Panc1 (cell line): Measurements from ENCODE around the gene PRODH2. TPM values are rescaled to one million over a fixed set of nuclear protein-coding genes. Genes with fewer than 3 reads are reported as not detected.

Source experiments
- ATAC-seq: fragments of 200-7000 bp; cut with Tn5 transposase; 2 replicates; pipeline ENCODE4 v1.9.1; 2020; ENCODE audit warnings: mild to moderate bottlenecking, moderate library complexity
- Bru-seq: library from RNA; stranded (reverse); fragments of 400-500 nt; gene quantifications from one replicate; lab custom pipeline; 2021; lab: Mats Ljungman, UMichigan
- BruChase-seq, 2 experiments: library from RNA; stranded (reverse); fragments of 400-500 nt; gene quantifications; one replicate each; lab custom pipeline; 2021; lab: Mats Ljungman, UMichigan
- BruUV-seq: library from RNA; stranded (reverse); fragments of 400-500 nt; replicated peaks from 2 replicates; lab custom pipeline; 2021; lab: Mats Ljungman, UMichigan
- CTCF ChIA-PET: fragments of 300-600 bp; sonication (Branson Sonifier 250); formaldehyde crosslinking; loops from one replicate; lab custom pipeline; 2022; ENCODE audit warnings: antibody characterized with exemption; lab: Charles Lee
- POLR2A ChIA-PET: fragments of 300-600 bp; sonication (Branson Sonifier 250); formaldehyde crosslinking; loops from one replicate; lab custom pipeline; 2022; ENCODE audit warnings: antibody characterized with exemption; lab: Charles Lee
- DNase-seq: peaks from one replicate; pipeline ENCODE4 v3.0.0-alpha.2; 2010; ENCODE audit warnings: low read depth, low spot score
- H3K27ac ChIP-seq: 2 replicates; pipeline ENCODE4 v1.5.1; 2011; ENCODE audit warnings: mild to moderate bottlenecking, low read length, inconsistent platforms
- H3K27me3 ChIP-seq: fragments of 200-500 bp; sonication (Bioruptor generic); 2 replicates; pipeline ENCODE4 v1.6.0; 2014; ENCODE audit warnings: low read length, inconsistent platforms; ENCODE audit not compliant: control insufficient read depth, insufficient read depth
- H3K36me3 ChIP-seq: fragments of 200-500 bp; sonication (Bioruptor generic); 2 replicates; pipeline ENCODE4 v1.5.1; 2014; ENCODE audit warnings: inconsistent platforms, mild to moderate bottlenecking, low read length, moderate library complexity; ENCODE audit not compliant: control insufficient read depth, insufficient read depth
- H3K4me1 ChIP-seq: 2 replicates; pipeline ENCODE4 v1.5.1; 2011; ENCODE audit warnings: inconsistent platforms, mild to moderate bottlenecking, low read length, moderate library complexity; ENCODE audit not compliant: control insufficient read depth, insufficient read depth
- H3K4me3 ChIP-seq, 2 experiments: 2 replicates each; pipeline ENCODE4 v1.5.1; 2011 to 2012; ENCODE audit warnings: low read depth in 2 of 2, low read length in 2 of 2, mild to moderate bottlenecking in 2 of 2, inconsistent platforms in 1 of 2, moderate library complexity in 1 of 2
- H3K9me3 ChIP-seq: fragments of 200-500 bp; sonication (Bioruptor generic); 2 replicates; pipeline ENCODE4 v1.5.1; 2014; ENCODE audit warnings: low read depth, mild to moderate bottlenecking, inconsistent platforms, low read length, moderate library complexity; ENCODE audit not compliant: control insufficient read depth, insufficient read depth
- CTCF ChIP-seq: fragments of 450-650 bp; IDR thresholded peaks from 2 replicates; pipeline ENCODE4 v1.5.1; 2017; ENCODE audit warnings: mild to moderate bottlenecking
- POLR2AphosphoS5 ChIP-seq: IDR thresholded peaks from 2 replicates; pipeline ENCODE4 v1.6.1; 2012; ENCODE audit warnings: mild to moderate bottlenecking, low read depth, low read length, moderate library complexity
- REST ChIP-seq, 2 experiments: IDR thresholded peaks; 2 replicates each; pipeline ENCODE4 v1.6.1; 2011 to 2012; ENCODE audit warnings: low read depth in 2 of 2, control low read depth in 1 of 2, low read length in 1 of 2, mild to moderate bottlenecking in 1 of 2, moderate library complexity in 1 of 2; ENCODE audit not compliant: insufficient read depth in 1 of 2
- SIN3A ChIP-seq: IDR thresholded peaks from 2 replicates; pipeline ENCODE4 v1.6.1; 2012; ENCODE audit warnings: low read depth, mild to moderate bottlenecking, low read length, moderate library complexity, borderline replicate concordance; ENCODE audit not compliant: insufficient read depth
- TCF7L2 ChIP-seq: IDR thresholded peaks from 2 replicates; pipeline ENCODE4 v1.6.1; 2011; ENCODE audit warnings: mild to moderate bottlenecking, low read depth, low read length, inconsistent platforms
- in situ Hi-C: cut with HindIII; loops from 2 replicates; pipeline ENCODE4 v1.10.0; 2016; ENCODE audit warnings: low sequenced_read_pairs, low pct_unique_long_range_greater_than_20kb
- intact Hi-C: fragments of 100-400 bp; cut with micrococcal nuclease; formaldehyde crosslinking; loops from one replicate; pipeline ENCODE4 v1.10.0; 2022; ENCODE audit not compliant: unreplicated experiment
- long read RNA-seq: library from polyadenylated mRNA; unstranded; transcript quantifications from one replicate; pipeline ENCODE4 v2.0.0, GENCODE V29; 2021; ENCODE audit not compliant: unreplicated experiment
- polyA plus RNA-seq: library from polyadenylated mRNA; unstranded; fragments of >200 nt; gene quantifications from one replicate; pipeline ENCODE4 v1.2.1, GENCODE V29; 2012; ENCODE audit warnings: missing spikeins; ENCODE audit not compliant: insufficient read length
- total RNA-seq: library from RNA; stranded (reverse); gene quantifications from one replicate; pipeline ENCODE4 v1.2.1, GENCODE V29; 2021; ENCODE audit not compliant: unreplicated experiment

PRODH2 gene
- total RNA-seq (not detected), Bru-seq, nascent RNA (percentile 10 among the genes with signal in this experiment), BruChase-seq, experiment 1, labeled RNA remaining after a 2-hour chase (percentile 12 among the genes with signal in this experiment), BruChase-seq, experiment 2, labeled RNA remaining after a 6-hour chase (percentile 11 among the genes with signal in this experiment)
- not detected for polyA plus RNA-seq
- long read RNA-seq = 0 reads

GRCh38 chr19:35812220-35813042, at the start of gene PRODH2:
Gene PRODH2, minus strand, starts transcription at chr19:35812845. Its CDS starts 40 bp downstream, at chr19:35812805.
- no peaks in the 10 kb centered on the region for H3K4me1 ChIP-seq
- DNase-seq = no peak
- ChIA-PET POLR2A (interaction anchor here (0.6 to 1.0 kb wide), 2 partner anchors 74 to 94 kb away, joined by 3 to 4 read pairs; no protein-coding TSS in a partner anchor), CTCF (interaction anchor here (0.8 kb wide), 1 partner anchor 38 kb away, joined by 4 read pairs; no protein-coding TSS in a partner anchor)
- intact Hi-C loops (no loop called here), in situ Hi-C loops (no loop called here)
- peak; percentile 53 for ATAC-seq
- H3K36me3 ChIP-seq = no peaks in the 10 kb centered on the region
- BruUV-seq = no TSS peak
- H3K9me3 ChIP-seq = no peaks in the 10 kb centered on the region
- no peaks in the 10 kb centered on the region for H3K27me3 ChIP-seq
- no peak within 1 kb of the TSS for H3K27ac ChIP-seq
- TF ChIP-seq TCF7L2 (no peak), REST (IDR thresholded peaks at IDR 0.05; ENCODE audit: insufficient read depth in 1 of 2, low read depth in 2 of 2, low read length in 1 of 2) (no peak), SIN3A (no peak), POLR2AphosphoS5 (no peak), CTCF (no peak)
- H3K4me3 ChIP-seq = no peak within 1 kb of the TSS

- ChIA-PET CTCF (no interaction called here), POLR2A (no interaction called here)
- TF ChIP-seq POLR2AphosphoS5 = no peak
- no peak for TF ChIP-seq REST (IDR thresholded peaks at IDR 0.05; ENCODE audit: insufficient read depth in 1 of 2, low read depth in 2 of 2, low read length in 1 of 2)
- TF ChIP-seq CTCF = no peak
- no peak for TF ChIP-seq TCF7L2
- Histone ChIP-seq H3K9me3 (no peaks in the 10 kb centered on the region), H3K4me3 (no peak overlapping the region), H3K27ac (no peak overlapping the region), H3K36me3 (no peaks in the 10 kb centered on the region), H3K27me3 (no peaks in the 10 kb centered on the region), H3K4me1 (peaks cover 3% of the 10 kb centered on the region; the same call in 1 of the 2 replicates)
- intact Hi-C loops (no loop called here), in situ Hi-C loops (no loop called here)
- BruUV-seq = no TSS peak
- ATAC-seq (no peak), DNase-seq (no peak)
Measured at GRCh38 chr19:35861640-35862160, 49.1 kb upstream of the PRODH2 start.
